Measurements from ENCODE around the gene TUBB4B. TPM values are rescaled to one million over a fixed set of nuclear protein-coding genes. Genes with fewer than 3 reads are reported as not detected.

TUBB4B gene
- polyA plus RNA-seq, 2 of the 4 experiments (the other 2 are of a cell fraction): 256 to 671 TPM

DNA sequence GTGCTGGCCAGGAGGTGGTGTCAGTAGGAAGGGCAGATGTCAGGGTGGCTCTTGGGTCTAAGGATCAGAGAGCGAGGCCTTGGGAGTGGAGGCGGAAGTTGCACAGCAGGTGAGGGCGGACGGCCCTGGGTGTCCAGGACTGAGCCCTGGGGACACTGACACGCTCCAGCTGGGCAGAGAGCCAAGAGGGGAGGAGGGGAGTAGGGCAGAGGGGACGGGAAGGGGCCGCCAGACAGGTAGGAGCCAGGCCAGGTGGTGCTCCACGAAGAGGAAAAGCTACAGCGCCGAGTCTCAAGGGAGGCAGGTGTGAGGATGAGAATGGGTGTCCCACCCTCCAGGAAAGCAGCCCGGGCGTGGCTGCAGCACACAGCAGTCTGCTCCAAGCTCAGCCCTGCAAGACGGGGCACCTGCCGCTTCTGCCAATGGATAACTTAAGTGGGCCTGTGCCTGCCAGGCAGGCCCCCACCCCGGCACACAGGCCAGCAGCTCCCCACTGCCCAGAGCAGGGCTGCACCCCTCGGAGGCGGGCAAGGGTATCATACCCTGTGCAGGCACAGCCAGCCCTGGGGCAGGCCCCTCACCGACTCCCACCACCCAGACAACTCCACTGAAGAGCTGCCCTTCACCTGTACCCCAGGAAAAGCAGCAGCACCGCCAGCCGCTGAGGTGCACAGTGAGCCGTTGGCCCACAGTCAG, 45.4 kb upstream of the TUBB4B start:
- FAIRE-seq: no peak

DNA sequence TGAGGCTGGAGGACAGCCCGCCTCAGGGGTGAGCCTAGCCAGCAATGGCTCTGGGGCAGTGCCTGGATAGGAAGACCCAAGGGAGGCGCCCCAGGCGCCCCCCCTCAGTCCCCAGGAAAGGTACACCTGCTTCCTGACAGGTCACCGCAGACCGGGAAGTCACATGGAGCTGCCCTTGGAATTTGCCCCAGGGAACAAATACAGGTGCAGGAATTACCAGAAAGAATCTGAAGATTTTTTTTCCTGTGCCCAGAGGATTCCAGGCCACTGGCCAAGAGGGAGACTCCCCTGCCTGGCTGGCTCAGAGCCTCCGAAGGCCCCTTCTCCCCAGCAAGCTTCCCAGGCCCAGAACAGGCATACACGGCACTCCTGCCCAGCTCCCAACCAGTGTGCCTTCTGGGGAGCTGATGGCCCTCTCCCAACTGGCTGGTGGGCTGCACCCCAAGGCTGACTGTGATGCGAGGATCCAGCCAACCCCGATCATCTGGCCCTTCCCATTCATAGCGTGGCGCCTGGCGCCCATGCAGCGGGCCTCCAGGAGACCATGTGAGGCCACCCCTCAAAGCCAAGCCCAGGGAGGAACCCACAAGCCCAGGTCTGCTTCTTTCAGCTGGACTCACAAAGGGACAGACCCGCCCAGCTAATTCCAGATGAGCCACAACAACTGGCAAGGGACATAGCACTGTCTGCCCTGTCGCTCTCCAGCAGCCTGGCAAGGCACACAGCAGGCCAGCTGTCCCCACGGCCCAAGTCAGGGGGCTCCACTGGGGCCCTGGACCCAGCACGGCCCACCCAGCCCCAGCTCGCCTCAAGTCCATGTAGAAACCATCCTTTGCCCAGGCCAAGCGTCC, 42.8 kb upstream of the TUBB4B start:
- POLR2A ChIA-PET: interaction anchor here (0.6 to 1.5 kb wide), 2 partner anchors 9 to 655 kb away, joined by 3 to 11 read pairs; partner anchors contain the start of genes ANAPC2 and SSNA1
- no peak for TF ChIP-seq SMC3 (IDR thresholded peaks at IDR 0.05)
- TF ChIP-seq RARB (CRISPR knock-in tag; IDR thresholded peaks at IDR 0.05): no peak
- no peak for TF ChIP-seq HDAC2 (IDR thresholded peaks at IDR 0.05)
- no peak for TF ChIP-seq POLR2AphosphoS2 (conservative IDR thresholded peaks at IDR 0.05; ENCODE audit: low read length)
- TF ChIP-seq HOXA7 (CRISPR knock-in tag; IDR thresholded peaks at IDR 0.05): no peak
- no peak for TF ChIP-seq KDM5A (IDR thresholded peaks at IDR 0.05)
- TF ChIP-seq, protein P1, sequence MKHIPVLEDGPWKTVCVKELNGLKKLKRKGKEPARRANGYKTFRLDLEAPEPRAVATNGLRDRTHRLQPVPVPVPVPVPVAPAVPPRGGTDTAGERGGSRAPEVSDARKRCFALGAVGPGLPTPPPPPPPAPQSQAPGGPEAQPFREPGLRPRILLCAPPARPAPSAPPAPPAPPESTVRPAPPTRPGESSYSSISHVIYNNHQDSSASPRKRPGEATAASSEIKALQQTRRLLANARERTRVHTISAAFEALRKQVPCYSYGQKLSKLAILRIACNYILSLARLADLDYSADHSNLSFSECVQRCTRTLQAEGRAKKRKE (CRISPR knock-in tag; IDR thresholded peaks at IDR 0.05; ENCODE audit: low read depth): no peak
- no peak for TF ChIP-seq TFCP2L1 (CRISPR knock-in tag; IDR thresholded peaks at IDR 0.05)
- TF ChIP-seq, protein P2, sequence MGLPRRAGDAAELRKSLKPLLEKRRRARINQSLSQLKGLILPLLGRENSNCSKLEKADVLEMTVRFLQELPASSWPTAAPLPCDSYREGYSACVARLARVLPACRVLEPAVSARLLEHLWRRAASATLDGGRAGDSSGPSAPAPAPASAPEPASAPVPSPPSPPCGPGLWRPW (IDR thresholded peaks at IDR 0.05): no peak
- TF ChIP-seq EHF (CRISPR knock-in tag; IDR thresholded peaks at IDR 0.05): no peak
- TF ChIP-seq MYC (IDR thresholded peaks at IDR 0.05; ENCODE audit: borderline replicate concordance, low read length): no peak
- no peak for TF ChIP-seq RAD21 (conservative IDR thresholded peaks at IDR 0.05 in 1 of 2, IDR thresholded peaks at IDR 0.05 in 1 of 2)
- TF ChIP-seq EP300 (IDR thresholded peaks at IDR 0.05): no peak
- Histone ChIP-seq H3K4me1 (peaks cover 45% of the 10 kb centered on the region), H3K4me2 (peak overlapping the region; percentile 97; the same call in 2 of the 3 replicates), H3K4me3 (no peak overlapping the region), H3K27ac (no peak overlapping the region), H3K9me3 (no peaks in the 10 kb centered on the region)
- ATAC-seq: no peak
- no peak for DNase-seq (ENCODE audit: low read depth in 1 of 2, low spot score in 1 of 2)
- 85% methylated on average over 11 of the region's 19 CpGs for WGBS (ENCODE audit: missing lambda C conversion rate)
- FAIRE-seq: no peak
- CTCF ChIA-PET: interaction anchor here (1.0 to 5.3 kb wide), 12 partner anchors 9 to 131 kb away, joined by 3 to 32 read pairs (median 4); partner anchors contain the start of genes ANAPC2, CYSRT1, LRRC26 and RNF224

More for the DNA sequence above, 45.4 kb upstream of the TUBB4B start:
- Histone ChIP-seq H3K4me3 (no peak overlapping the region), H3K27ac (0 out of 6 replicates have a peak overlapping the region, but pooled peaks of 1 of the 2 experiments have one; percentile 2), H3K4me2 (0 out of 3 replicates have a peak overlapping the region, but pooled peaks have one; percentile 3), H3K9me3 (no peaks in the 10 kb centered on the region), H3K4me1 (peaks cover 38% of the 10 kb centered on the region)
- TF ChIP-seq CHD2 (IDR thresholded peaks at IDR 0.05; ENCODE audit: low read length, partially characterized antibody) (no peak), JUNB (IDR thresholded peaks at IDR 0.05) (no peak), HEYL (CRISPR knock-in tag; IDR thresholded peaks at IDR 0.05) (no peak), MAFK (IDR thresholded peaks at IDR 0.05; ENCODE audit: partially characterized antibody) (no peak), POLR2A (IDR thresholded peaks at IDR 0.05; ENCODE audit: low read length) (no peak), ZNF302 (CRISPR knock-in tag; IDR thresholded peaks at IDR 0.05) (no peak), POLR2AphosphoS2 (conservative IDR thresholded peaks at IDR 0.05; ENCODE audit: low read length) (no peak), CBX2 (IDR thresholded peaks at IDR 0.05; ENCODE audit: borderline replicate concordance, low read depth) (no peak), EHF (CRISPR knock-in tag; IDR thresholded peaks at IDR 0.05) (no peak), HOXA7 (CRISPR knock-in tag; IDR thresholded peaks at IDR 0.05) (no peak)
- TF ChIP-seq, protein P3, sequence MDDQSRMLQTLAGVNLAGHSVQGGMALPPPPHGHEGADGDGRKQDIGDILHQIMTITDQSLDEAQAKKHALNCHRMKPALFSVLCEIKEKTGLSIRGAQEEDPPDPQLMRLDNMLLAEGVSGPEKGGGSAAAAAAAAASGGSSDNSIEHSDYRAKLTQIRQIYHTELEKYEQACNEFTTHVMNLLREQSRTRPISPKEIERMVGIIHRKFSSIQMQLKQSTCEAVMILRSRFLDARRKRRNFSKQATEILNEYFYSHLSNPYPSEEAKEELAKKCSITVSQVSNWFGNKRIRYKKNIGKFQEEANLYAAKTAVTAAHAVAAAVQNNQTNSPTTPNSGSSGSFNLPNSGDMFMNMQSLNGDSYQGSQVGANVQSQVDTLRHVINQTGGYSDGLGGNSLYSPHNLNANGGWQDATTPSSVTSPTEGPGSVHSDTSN (IDR thresholded peaks at IDR 0.05): no peak
- TF ChIP-seq, protein P4, sequence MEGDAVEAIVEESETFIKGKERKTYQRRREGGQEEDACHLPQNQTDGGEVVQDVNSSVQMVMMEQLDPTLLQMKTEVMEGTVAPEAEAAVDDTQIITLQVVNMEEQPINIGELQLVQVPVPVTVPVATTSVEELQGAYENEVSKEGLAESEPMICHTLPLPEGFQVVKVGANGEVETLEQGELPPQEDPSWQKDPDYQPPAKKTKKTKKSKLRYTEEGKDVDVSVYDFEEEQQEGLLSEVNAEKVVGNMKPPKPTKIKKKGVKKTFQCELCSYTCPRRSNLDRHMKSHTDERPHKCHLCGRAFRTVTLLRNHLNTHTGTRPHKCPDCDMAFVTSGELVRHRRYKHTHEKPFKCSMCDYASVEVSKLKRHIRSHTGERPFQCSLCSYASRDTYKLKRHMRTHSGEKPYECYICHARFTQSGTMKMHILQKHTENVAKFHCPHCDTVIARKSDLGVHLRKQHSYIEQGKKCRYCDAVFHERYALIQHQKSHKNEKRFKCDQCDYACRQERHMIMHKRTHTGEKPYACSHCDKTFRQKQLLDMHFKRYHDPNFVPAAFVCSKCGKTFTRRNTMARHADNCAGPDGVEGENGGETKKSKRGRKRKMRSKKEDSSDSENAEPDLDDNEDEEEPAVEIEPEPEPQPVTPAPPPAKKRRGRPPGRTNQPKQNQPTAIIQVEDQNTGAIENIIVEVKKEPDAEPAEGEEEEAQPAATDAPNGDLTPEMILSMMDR (IDR thresholded peaks at IDR 0.05): no peak
- WGBS (ENCODE audit: missing lambda C conversion rate): 66% methylated on average over 16 of the region's 21 CpGs
- ChIA-PET CTCF (interaction anchor here (1.2 to 11.5 kb wide), 7 partner anchors 9 to 132 kb away, joined by 3 to 156 read pairs (median 5); partner anchors contain the start of genes LRRC26, RNF224, TMEM210 and TOR4A), POLR2A (interaction anchor here (0.9 kb wide), 1 partner anchor 66 kb away, joined by 3 read pairs; no protein-coding TSS in a partner anchor)
- no peak for DNase-seq (ENCODE audit: low read depth in 1 of 2, low spot score in 1 of 2)
- ATAC-seq: no peak

Data from A549 (cell line).